Uterus (tissue), 4 donors: ENCODE data around the gene ADA. TPM values are rescaled to one million over a fixed set of nuclear protein-coding genes. Genes with fewer than 3 reads are reported as not detected.

Source experiments
- DNase-seq, 2 donors: peaks; one replicate each; pipeline ENCODE4 v3.0.0-alpha.2; 2019 to 2020
- H3K27ac ChIP-seq, 2 donors: fragments of 200-600 bp; sonication (generic); 1 replicate in 1 of 2; 2 replicates in 1 of 2; pipeline ENCODE4 v1.5.1; 2016 to 2018
- H3K27me3 ChIP-seq, 2 donors: fragments of 200-600 bp; sonication (generic); one replicate each; pipeline ENCODE4 v1.5.1; 2018 to 2019; ENCODE audit warnings: control low read depth in 1 of 2
- H3K36me3 ChIP-seq, 2 donors: fragments of 200-600 bp; sonication (generic); one replicate each; pipeline ENCODE4 v1.5.1; 2019; ENCODE audit warnings: control low read depth in 1 of 2
- H3K4me1 ChIP-seq, 2 donors: fragments of 200-600 bp; sonication (generic); one replicate each; pipeline ENCODE4 v1.5.1; 2018 to 2019; ENCODE audit warnings: control low read depth in 1 of 2
- H3K4me3 ChIP-seq, 2 donors: fragments of 200-600 bp; sonication (generic); 1 replicate in 1 of 2; 2 replicates in 1 of 2; pipeline ENCODE4 v1.5.1; 2018 to 2019; ENCODE audit warnings: mild to moderate bottlenecking in 1 of 2
- H3K9me3 ChIP-seq, 2 donors: fragments of 200-600 bp; sonication (generic); one replicate each; pipeline ENCODE4 v1.5.1; 2019; ENCODE audit warnings: control low read depth in 1 of 2
- CTCF ChIP-seq, 4 experiments: fragments of 200-600 bp in 2 of 4; fragments of 450-650 bp in 2 of 4; sonication (generic) in 2 of 4; IDR thresholded peaks; one replicate each; pipeline ENCODE4 v1.5.1; 2016 to 2019; ENCODE audit warnings: antibody characterized with exemption in 4 of 4, mild to moderate bottlenecking in 2 of 4, moderate library complexity in 1 of 4
- POLR2A ChIP-seq, 2 donors: fragments of 450-650 bp; IDR thresholded peaks; one replicate each; pipeline ENCODE4 v1.6.1; 2016; ENCODE audit warnings: antibody characterized with exemption in 2 of 2, mild to moderate bottlenecking in 1 of 2, moderate library complexity in 1 of 2
- intact Hi-C: fragments of 100-400 bp; cut with DNase I; formaldehyde crosslinking; loops from one replicate; pipeline ENCODE4 v1.15.1; 2023; ENCODE audit warnings: low total_unique reads
- total RNA-seq, 4 donors: library from RNA; depleted of rRNA in 3 of 4; stranded (reverse); fragments of >200 nt in 3 of 4; gene quantifications; one replicate each; pipeline versions ENCODE4 v1.1.0 to v1.2.4, GENCODE V29; 2014 to 2023
- donor health status: DM: yes; HTN: yes; CAD: no.

Gene ADA
- total RNA-seq, 4 donors from 2014 or later, result 0.59 to 11.0 (median 4.8) TPM

- Histone ChIP-seq H3K4me3 (no peak overlapping the region), H3K36me3 (no peaks in the 10 kb centered on the region), H3K27ac (peak overlapping the region; percentile 51 to 63), H3K9me3 (no peaks in the 10 kb centered on the region), H3K4me1 (no peaks in the 10 kb centered on the region), H3K27me3 (no peaks in the 10 kb centered on the region)
- no peak for DNase-seq
- intact Hi-C loops, result no loop called here
- TF ChIP-seq CTCF (IDR thresholded peaks at IDR 0.05) (no peak), POLR2A (IDR thresholded peaks at IDR 0.05) (no peak)
Observed at GRCh38 chr20:44615876-44616603, 35.5 kb downstream of the ADA start.

GRCh38 chr20:44615169-44615791 lies 36.2 kb downstream of the ADA start:
- intact Hi-C loops, result no loop called here

GRCh38 chr20:44614525-44614924 lies 37.0 kb downstream of the ADA start:
- H3K36me3 ChIP-seq, result no peaks in the 10 kb centered on the region
- DNase-seq, result no peak
- intact Hi-C loops, result no loop called here

More at GRCh38 chr20:44615169-44615791, 36.2 kb downstream of the ADA start:
- no peaks in the 10 kb centered on the region for H3K9me3 ChIP-seq
- DNase-seq, result no peak
- H3K27ac ChIP-seq, result peak overlapping the region; percentile 51 to 63
- H3K4me3 ChIP-seq, result no peak overlapping the region
- H3K36me3 ChIP-seq, result no peaks in the 10 kb centered on the region
- no peak for TF ChIP-seq POLR2A (IDR thresholded peaks at IDR 0.05)
- no peaks in the 10 kb centered on the region for H3K27me3 ChIP-seq
- H3K4me1 ChIP-seq, result no peaks in the 10 kb centered on the region

GRCh38 chr20:44613575-44613974 lies 37.9 kb downstream of the ADA start:
- Histone ChIP-seq H3K27ac (no peak overlapping the region), H3K4me3 (no peak overlapping the region), H3K27me3 (no peaks in the 10 kb centered on the region), H3K36me3 (no peaks in the 10 kb centered on the region), H3K4me1 (peaks cover 0 to 6% of the 10 kb centered on the region in 2 donors), H3K9me3 (no peaks in the 10 kb centered on the region)
- no peak for DNase-seq
- intact Hi-C loops, result no loop called here
- TF ChIP-seq CTCF (IDR thresholded peaks at IDR 0.05) (no peak), POLR2A (IDR thresholded peaks at IDR 0.05) (no peak)

More at GRCh38 chr20:44614525-44614924, 37.0 kb downstream of the ADA start:
- no peaks in the 10 kb centered on the region for H3K27me3 ChIP-seq
- no peaks in the 10 kb centered on the region for H3K9me3 ChIP-seq
- H3K4me3 ChIP-seq, result no peak overlapping the region
- H3K4me1 ChIP-seq, result peaks cover 0 to 3% of the 10 kb centered on the region in 2 donors
- TF ChIP-seq CTCF (IDR thresholded peaks at IDR 0.05) (no peak), POLR2A (IDR thresholded peaks at IDR 0.05) (no peak)
- peak overlapping the region; percentile 51 to 63 for H3K27ac ChIP-seq

GRCh38 chr20:44610313-44610962 lies 41.1 kb downstream of the ADA start:
- TF ChIP-seq POLR2A (IDR thresholded peaks at IDR 0.05) (no peak), CTCF (IDR thresholded peaks at IDR 0.05) (no peak)
- Histone ChIP-seq H3K4me1 (peaks cover 0 to 6% of the 10 kb centered on the region in 2 donors), H3K4me3 (no peak overlapping the region), H3K27ac (peak overlapping the region; percentile 84 to 86), H3K36me3 (no peaks in the 10 kb centered on the region), H3K27me3 (no peaks in the 10 kb centered on the region), H3K9me3 (no peaks in the 10 kb centered on the region)
- intact Hi-C loops, result no loop called here
- no peak for DNase-seq
